HG03280 (cell line): ENCODE measurements around the gene GIT2.
"Not testable (repeated sequence)": the region's sequence is repeated elsewhere in the genome, so short reads cannot be mapped to it uniquely, and the experiment has no call there.

Experiments used
- ATAC-seq: cut with Tn5 transposase; IDR thresholded peaks from one replicate; pipeline ENCODE4 v1.9.1; 2021; ENCODE audit warnings: mild to moderate bottlenecking, moderate library complexity; ENCODE audit not compliant: unreplicated experiment

Gene GIT2

DNA sequence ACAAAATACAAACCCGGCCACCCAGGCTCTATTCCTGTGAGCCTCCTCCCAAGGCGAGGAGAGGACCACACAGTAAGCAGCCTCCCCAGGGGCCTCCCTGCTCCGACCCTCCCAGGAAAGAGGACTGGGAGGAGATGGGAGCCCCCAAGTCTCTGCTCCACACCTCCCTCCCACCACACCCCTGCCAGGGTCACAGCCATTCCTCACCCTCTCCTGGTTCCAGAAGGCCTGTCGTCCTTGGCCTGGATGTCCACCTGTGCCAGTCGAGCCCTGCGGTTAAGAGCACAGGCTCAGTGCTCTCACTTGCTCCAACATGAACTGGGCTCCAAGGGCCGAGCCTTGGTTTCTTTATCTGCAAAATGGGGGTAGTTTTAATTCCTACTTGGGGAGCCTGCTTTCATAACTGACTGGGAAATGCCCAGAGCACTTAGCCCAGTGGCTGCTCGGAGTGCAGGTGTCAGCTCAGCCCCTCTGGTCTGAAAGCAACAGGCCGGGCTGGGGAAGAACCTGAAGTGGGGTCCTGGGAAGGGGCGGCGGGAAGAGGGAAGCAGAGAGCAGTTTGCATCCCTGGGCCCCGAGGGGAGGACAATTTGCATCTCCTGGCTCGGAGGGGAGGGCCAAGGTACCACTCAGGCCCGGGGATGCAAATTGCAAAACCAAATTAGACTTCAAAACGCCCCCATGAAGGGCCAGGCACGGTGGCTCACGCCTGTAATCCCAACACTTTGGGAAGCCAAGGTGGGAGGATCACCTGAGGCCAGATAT is 72.5 kb downstream of the GIT2 start:
- no peak for ATAC-seq

DNA sequence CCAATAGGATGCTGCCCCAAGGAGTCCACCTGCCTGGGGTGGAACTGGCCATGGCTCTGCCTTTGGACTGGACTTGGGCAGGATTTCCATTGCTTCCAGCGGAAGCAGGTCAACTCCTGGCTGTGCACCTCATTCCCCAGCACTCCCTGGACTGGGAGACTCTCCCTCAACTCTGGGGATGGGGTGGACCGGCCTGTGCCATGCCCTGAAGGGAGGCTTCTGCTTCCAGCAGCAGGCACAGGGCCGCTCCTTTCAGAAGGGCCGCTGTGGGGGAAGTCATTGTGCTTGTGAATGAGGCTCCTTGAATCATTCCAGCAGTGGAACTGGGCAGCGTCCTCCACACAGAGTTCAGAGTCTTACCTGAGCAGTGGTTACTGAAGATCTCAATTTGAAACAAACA is 73.1 kb downstream of the GIT2 start:
- ATAC-seq, result no peak

DNA sequence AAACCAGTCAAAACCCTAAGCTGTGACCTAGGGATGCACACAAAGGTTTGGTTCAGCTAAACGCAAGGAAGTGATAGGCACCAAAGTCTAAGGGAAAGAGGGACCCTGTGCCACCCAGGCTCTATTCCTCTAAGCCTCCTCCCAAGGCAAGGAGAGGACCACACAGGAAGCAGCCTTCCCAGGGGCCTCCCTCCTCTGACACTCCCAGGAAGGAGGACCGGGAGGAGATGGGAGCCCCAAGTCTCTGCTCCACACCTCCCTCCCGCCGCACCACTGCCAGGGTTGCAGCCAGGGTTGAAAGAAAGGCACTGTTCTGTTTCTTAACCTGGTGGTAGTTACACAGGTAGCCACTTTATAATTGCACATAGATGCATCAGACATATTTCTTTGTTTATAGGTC is 74.2 kb downstream of the GIT2 start:
- no peak for ATAC-seq

- ATAC-seq, result no peak
These were observed 75.8 kb downstream of the GIT2 start for GRCh38 chr12:109920261-109920780.

DNA sequence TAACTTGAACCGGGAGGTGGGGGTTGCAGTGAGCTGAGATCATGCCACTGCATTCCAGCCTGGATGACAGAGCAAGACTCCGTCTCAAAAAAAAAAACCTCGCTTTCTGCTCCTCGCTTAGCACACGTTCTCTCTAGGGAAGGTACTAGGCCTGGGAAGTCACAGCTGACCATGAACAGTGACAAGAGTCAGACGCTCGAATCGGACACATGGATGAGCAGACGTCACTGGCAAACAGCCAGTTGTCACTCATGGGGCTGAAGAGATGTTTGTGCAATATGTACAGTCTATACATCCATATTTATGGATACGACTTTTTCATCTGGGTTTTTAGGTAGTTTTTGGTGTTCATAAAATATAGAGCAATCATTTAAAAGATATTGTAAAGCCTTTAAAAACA is 76.7 kb downstream of the GIT2 start:
- ATAC-seq, result no peak

- ATAC-seq, result no peak
These were observed 80.1 kb downstream of the GIT2 start for GRCh38 chr12:109916045-109916444.

DNA sequence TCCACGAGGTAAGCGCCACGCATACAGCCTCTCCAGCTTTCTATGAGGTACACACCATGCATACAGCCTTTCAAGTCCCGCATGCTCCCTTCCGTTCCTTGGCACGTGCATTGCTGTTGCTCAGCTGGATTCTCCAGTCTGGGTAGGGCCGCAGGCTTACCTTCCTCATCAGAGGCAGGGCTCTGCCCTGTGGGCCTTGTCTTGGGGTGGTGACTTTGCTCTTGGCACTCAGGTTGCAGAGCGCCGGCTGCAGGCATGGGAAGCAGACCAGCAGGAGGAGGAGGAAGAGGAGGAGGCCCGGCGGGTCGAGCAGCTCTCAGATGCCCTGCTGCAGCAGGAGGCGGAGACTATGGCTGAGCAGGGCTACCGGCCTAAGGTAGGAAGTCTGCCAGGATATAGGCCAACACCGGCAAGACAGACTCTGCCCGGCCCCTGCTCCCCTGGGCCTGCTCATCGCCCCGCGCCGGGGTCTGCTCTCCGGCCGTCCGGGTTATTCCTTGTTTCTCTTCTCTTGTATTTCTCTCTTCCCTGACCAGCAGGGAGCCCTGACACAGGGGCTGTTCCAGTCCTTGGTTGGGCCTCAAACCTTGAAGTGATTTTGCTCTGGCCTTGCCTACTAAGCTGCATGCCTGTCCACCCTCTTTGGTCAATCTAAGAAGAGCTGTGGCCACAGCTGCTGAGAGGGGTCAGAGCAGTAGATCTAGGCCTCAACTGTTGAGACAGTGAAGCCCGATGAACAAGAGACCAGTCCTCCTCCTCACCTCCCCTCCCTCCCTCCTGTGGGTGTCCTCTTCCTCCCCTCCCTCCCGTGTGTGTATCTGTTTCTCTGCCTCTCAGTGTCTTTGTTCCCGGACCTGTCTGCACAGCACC is 80.8 kb downstream of the GIT2 start:
- no peak for ATAC-seq

DNA sequence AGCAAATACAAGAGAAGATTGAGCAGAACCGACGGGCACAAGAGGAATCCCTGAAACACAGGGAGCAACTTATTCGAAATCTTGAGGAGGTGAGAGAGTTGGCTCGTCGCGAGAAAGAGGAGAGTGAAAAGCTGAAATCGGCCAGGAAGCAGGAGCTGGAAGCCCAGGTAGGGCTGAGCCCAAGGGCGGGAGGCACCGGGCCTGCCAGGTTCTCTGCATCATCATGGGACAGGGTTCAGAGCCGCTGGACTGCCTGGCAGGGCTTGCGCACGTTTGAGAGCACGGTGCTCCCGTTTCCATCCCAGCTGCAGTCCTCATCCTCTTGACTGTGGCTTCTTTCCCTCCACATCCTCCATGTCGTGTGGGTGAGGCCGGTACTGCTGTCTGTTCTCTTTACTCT is 81.7 kb downstream of the GIT2 start:
- no peak for ATAC-seq

DNA sequence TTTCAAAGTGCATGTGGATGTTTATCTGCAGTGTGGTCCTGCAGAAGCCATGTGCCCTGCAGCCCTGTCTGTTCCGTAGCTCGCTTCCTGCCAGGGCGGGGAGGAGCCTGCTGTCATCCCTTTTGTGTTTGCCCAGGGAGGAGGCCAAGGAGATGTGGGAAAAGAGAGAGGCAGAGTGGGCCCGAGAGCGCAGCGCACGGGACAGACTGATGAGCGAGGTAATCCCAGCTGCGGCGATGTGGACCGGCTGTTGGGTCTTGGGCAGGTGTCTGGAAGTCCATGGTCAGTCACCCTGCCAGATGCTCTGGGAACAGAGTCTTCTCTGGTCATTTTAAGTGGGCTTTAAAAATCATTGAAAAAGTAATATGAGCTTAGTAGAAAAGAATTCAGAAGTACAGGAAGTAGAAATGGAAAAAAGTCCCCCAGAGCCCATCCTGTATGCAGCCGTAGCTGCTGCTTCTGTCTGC is 83.3 kb downstream of the GIT2 start:
- ATAC-seq, result no peak

DNA sequence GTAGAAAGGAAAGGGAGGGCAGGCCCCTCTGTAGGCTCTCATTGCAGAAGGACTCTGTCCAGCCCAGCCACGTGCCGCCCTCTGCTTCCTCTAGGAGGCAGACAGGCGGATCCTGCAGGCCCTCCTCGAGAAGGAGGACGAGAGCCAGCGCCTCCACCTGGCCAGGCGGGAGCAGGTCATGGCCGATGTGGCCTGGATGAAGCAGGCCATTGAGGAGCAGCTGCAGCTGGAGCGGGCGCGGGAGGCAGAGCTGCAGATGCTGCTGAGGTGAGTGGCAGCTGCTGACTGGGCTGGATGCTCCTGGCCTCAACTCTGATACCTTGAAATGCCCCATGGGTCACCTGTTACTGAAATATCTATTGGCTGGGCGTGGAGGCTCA is 85.2 kb downstream of the GIT2 start:
- no peak for ATAC-seq

DNA sequence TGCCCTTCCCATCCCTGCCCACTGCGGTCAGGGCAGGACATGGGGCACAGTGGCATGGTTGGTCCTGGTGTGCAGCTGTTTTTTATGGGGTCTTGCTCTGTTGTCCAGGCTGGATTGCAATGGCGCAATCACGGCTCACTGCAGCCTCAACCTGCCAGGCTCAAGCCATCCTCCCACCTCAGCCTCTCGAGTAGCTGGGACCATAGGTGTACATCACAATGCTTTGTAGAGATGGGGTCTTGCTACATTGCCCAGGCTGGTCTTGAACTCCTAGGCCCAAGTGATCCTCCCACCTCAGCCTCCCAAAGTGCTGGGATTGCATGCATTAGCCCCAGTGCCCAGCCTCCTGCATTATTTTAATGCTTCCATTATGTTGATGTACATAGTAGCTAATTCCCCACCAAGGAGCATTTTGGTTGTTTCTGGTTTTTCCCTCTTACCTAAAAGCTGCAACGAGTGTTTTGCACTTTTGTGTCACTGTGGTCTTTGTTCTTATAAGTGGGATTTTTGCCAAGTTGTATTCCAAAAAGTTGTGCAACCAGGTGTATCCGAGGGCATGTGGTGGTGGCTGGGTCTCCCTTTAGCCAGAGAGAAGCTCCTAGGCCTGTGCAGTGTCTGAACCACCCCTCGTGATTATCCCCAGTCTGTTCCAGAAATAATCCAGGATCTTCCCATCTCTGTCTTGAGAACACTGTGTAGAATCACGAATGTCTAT is 85.8 kb downstream of the GIT2 start:
- ATAC-seq, result no peak

DNA sequence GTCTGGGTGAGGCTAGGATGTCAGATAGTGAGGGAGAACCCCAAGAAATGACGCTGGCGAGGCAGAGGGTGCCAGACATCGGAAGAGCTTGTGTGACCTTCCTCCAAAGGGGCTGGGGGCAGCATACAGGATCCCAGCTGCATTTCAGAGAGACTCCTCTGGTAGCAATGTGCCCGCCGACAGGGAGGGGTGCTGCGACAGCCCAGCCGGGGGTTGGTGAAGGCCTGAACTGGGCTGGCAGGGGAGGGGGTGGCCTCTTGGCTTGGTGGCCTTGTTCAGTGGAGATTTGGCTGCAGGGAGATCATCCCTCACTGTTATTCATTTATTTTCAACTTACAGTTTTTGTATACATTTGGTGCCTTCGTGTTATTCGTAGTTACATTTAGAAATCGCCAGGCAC is 90.9 kb downstream of the GIT2 start:
- ATAC-seq, result no peak

DNA sequence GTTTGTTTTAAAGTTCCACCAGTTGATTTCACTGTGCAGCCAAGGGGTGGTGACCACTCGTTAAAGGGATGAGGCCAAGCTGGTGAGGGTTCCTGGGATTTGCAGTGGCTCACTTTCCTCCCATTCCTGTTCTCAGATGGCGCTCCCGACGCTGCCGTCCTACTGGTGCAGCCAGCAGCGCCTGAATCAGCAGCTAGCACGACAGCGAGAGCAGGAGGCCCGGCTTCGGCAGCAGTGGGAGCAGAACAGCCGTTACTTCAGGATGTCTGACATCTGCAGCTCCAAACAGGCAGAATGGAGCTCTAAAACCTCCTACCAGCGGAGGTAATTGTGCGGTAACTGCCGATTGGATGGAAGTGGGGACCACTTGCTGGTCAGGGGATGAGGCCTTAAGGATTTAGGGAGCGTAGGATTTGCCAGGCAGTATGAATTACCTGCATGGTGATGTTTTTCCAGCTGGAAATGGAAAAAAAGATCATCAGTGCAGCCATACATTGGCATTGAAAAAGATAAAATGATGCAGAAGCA is 93.2 kb downstream of the GIT2 start:
- ATAC-seq, result no peak

GRCh38 chr12:109900752-109901580 is 95.2 kb downstream of the GIT2 start:
- peak; percentile 25 for ATAC-seq

GRCh38 chr12:109899783-109900751 is 96.1 kb downstream of the GIT2 start, which contains the start of gene TCHP:
TCHP (plus strand) TSS chr12:109900274; CDS start chr12:109903027, 2,753 bp downstream.
- peak; percentile 70 for ATAC-seq

DNA sequence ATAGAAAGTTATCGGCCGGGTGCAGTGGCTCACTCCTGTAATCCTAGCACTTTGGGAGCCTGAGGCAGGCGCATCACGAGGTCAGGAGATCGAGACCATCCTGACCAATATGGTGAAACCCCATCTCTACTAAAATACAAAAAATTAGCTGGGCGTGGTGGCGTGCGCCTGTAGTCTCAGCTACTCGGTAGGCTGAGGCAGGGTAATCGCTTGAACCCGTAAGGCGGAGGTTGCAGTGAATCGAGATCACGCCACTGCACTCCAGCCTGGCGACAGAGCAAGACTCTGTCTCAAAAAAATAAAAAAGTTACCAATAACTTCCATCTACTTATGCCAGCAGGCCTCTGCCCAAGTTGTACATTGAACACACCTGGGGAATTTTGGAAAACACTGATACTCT is 96.8 kb downstream of the GIT2 start:
- not testable (repeated sequence) for ATAC-seq

DNA sequence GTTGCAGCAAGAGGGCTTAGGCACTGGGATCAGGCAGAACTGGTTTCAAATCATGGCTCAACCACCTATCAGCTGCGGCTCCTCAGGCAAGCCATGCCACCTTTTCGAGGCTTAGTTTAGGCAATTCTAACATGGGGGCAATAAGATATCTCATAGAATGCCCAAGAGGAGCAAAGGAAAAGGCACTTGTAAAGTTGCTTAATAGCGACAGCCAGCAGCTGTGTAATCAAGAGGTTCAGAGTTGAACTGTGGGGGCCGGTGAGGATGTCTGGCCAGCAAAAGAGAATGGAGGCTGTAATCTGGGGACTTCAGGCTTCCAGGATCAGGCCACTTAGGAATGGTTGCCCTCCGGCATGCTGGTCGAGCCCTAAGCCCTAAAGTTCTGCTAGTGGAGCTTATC is 99.1 kb downstream of the GIT2 start:
- ATAC-seq, result no peak

- no peak for ATAC-seq
These were observed 100.0 kb downstream of the GIT2 start for GRCh38 chr12:109896188-109896587.

- no peak for ATAC-seq
These were observed 101.2 kb downstream of the GIT2 start for GRCh38 chr12:109894939-109895338.
